IgD-negative memory B cell (primary cell): ENCODE data around the gene OSBPL2. TPM values are rescaled to one million over a fixed set of nuclear protein-coding genes. Genes with fewer than 3 reads are reported as not detected.
A peak's percentile ranks its signal among the peaks of the same experiment; 100 is the strongest.

Source experiments
- H3K27ac Mint-ChIP-seq, 3 donors: one replicate each; pipeline ENCODE4 v1.8.0; 2020 to 2022; ENCODE audit warnings: mild to moderate bottlenecking in 3 of 3, mixed read lengths in 3 of 3, moderate library complexity in 1 of 3
- H3K27me3 Mint-ChIP-seq: one replicate; pipeline ENCODE4 v1.8.0; 2021; ENCODE audit warnings: mixed read lengths
- H3K36me3 Mint-ChIP-seq: one replicate; pipeline ENCODE4 v1.8.0; 2020; ENCODE audit warnings: mild to moderate bottlenecking, mixed read lengths
- H3K4me1 Mint-ChIP-seq, 3 donors: one replicate each; pipeline ENCODE4 v1.8.0; 2020 to 2022; ENCODE audit warnings: mixed read lengths in 3 of 3, mild to moderate bottlenecking in 1 of 3
- H3K4me3 Mint-ChIP-seq, 4 donors: one replicate each; pipeline ENCODE4 v1.8.0; 2020 to 2022; ENCODE audit warnings: mild to moderate bottlenecking in 4 of 4, mixed read lengths in 4 of 4, moderate library complexity in 3 of 4
- H3K9me3 Mint-ChIP-seq, 3 donors: one replicate each; pipeline ENCODE4 v1.8.0; 2020 to 2021; ENCODE audit warnings: mixed read lengths in 3 of 3, mild to moderate bottlenecking in 1 of 3
- polyA plus RNA-seq: library from polyadenylated mRNA; unstranded; fragments of 300-500 nt; fragmentation: Illumina TruSeq; gene quantifications from one replicate; pipeline ENCODE4 v1.2.3, GENCODE V29; 2021

Gene OSBPL2
- polyA plus RNA-seq, 1 donor from 2014 or later = 25.6 TPM

GRCh38 chr20:62232770-62233645 is 5.3 kb upstream of the OSBPL2 start:
- H3K9me3 Mint-ChIP-seq = no peaks in the 10 kb centered on the region
- peaks cover 3 to 5% (median 4%) of the 10 kb centered on the region in 3 donors for H3K4me1 Mint-ChIP-seq
- H3K4me3 Mint-ChIP-seq = peak overlapping the region in 1 of 4 donors; percentile 39
- no peaks in the 10 kb centered on the region for H3K36me3 Mint-ChIP-seq
- H3K27me3 Mint-ChIP-seq = no peaks in the 10 kb centered on the region
- H3K27ac Mint-ChIP-seq = no peak overlapping the region

GRCh38 chr20:62233684-62234083 is 4.6 kb upstream of the OSBPL2 start:
- H3K4me3 Mint-ChIP-seq = no peak overlapping the region
- H3K27ac Mint-ChIP-seq = no peak overlapping the region
- no peaks in the 10 kb centered on the region for H3K9me3 Mint-ChIP-seq
- H3K27me3 Mint-ChIP-seq = no peaks in the 10 kb centered on the region
- peaks cover 5 to 7% (median 6%) of the 10 kb centered on the region in 3 donors for H3K4me1 Mint-ChIP-seq
- H3K36me3 Mint-ChIP-seq = no peaks in the 10 kb centered on the region

DNA sequence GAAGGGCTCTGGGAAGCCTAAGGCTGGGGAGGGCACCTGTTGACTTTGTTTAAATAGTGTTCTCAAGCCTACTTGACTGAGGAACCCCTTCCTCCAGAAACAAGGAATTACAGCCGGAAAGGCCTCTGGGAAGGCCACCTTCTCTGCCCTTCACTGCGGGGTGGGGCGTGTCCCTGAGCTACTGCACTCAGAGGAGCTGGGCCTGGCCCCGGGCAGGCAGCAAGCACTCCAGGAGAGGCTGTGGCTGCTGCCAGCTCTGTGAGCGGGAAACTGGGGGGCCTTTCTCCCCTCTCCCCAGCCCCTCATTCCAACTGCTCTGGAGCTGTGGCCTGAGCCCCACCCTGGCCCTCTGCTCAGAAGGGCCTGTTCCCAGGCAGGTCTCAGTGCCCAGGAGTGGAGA is 4.0 kb upstream of the OSBPL2 start:
- no peak overlapping the region for H3K27ac Mint-ChIP-seq
- H3K4me1 Mint-ChIP-seq = peaks cover 5 to 7% (median 6%) of the 10 kb centered on the region in 3 donors
- no peaks in the 10 kb centered on the region for H3K36me3 Mint-ChIP-seq
- H3K4me3 Mint-ChIP-seq = no peak overlapping the region
- no peaks in the 10 kb centered on the region for H3K9me3 Mint-ChIP-seq
- H3K27me3 Mint-ChIP-seq = no peaks in the 10 kb centered on the region

- peaks cover 6 to 9% (median 9%) of the 10 kb centered on the region in 3 donors for H3K4me1 Mint-ChIP-seq
- H3K9me3 Mint-ChIP-seq = no peaks in the 10 kb centered on the region
- H3K27me3 Mint-ChIP-seq = no peaks in the 10 kb centered on the region
- H3K27ac Mint-ChIP-seq = peak overlapping the region in 2 of 3 donors; percentile 44 to 59
- no peaks in the 10 kb centered on the region for H3K36me3 Mint-ChIP-seq
- no peak overlapping the region for H3K4me3 Mint-ChIP-seq
Measured at GRCh38 chr20:62235001-62235776, 3.1 kb upstream of the OSBPL2 start.

DNA sequence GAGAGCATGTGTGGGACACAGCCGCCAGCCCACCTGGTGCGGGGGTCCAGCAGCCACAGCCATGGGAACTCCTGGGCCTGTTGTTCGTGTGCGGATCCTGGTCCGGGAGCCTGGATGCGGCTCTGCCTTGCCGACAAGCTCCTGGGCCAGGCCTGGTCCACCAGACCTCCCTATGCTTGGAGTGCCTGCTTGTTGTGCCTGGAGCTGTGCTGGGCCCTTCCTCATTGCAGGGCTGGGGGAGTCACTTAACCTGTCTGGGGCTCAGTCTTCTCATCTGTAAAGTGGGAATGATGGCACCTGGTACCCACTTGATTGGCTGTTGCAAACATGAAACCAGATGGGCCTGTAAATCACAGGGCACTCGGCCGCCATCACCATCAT is 2.6 kb upstream of the OSBPL2 start:
- Mint-ChIP-seq H3K4me1 (peaks cover 9 to 15% (median 12%) of the 10 kb centered on the region in 3 donors), H3K36me3 (no peaks in the 10 kb centered on the region), H3K9me3 (no peaks in the 10 kb centered on the region), H3K27ac (no peak overlapping the region), H3K4me3 (peak overlapping the region in 1 of 4 donors; percentile 81), H3K27me3 (no peaks in the 10 kb centered on the region)

GRCh38 chr20:62236200-62236599 is 2.1 kb upstream of the OSBPL2 start:
- Mint-ChIP-seq H3K9me3 (no peaks in the 10 kb centered on the region), H3K4me1 (peaks cover 9 to 18% (median 14%) of the 10 kb centered on the region in 3 donors), H3K27me3 (no peaks in the 10 kb centered on the region), H3K36me3 (no peaks in the 10 kb centered on the region), H3K4me3 (peak overlapping the region in 1 of 4 donors; percentile 81), H3K27ac (no peak overlapping the region)

GRCh38 chr20:62236766-62237513 is 1.4 kb upstream of the OSBPL2 start:
- no peak overlapping the region for H3K27ac Mint-ChIP-seq
- H3K4me1 Mint-ChIP-seq = peaks cover 9 to 25% (median 14%) of the 10 kb centered on the region in 3 donors
- H3K36me3 Mint-ChIP-seq = no peaks in the 10 kb centered on the region
- H3K27me3 Mint-ChIP-seq = no peaks in the 10 kb centered on the region
- H3K9me3 Mint-ChIP-seq = no peaks in the 10 kb centered on the region
- no peak overlapping the region for H3K4me3 Mint-ChIP-seq

GRCh38 chr20:62237514-62237800 is 864 bp upstream of the OSBPL2 start:
- peaks cover 9 to 26% (median 14%) of the 10 kb centered on the region in 3 donors for H3K4me1 Mint-ChIP-seq
- H3K27me3 Mint-ChIP-seq = no peaks in the 10 kb centered on the region
- H3K9me3 Mint-ChIP-seq = no peaks in the 10 kb centered on the region
- H3K27ac Mint-ChIP-seq = peak overlapping the region in 1 of 3 donors; percentile 96
- peak overlapping the region; percentile 78 to 95 (median 88) for H3K4me3 Mint-ChIP-seq
- no peaks in the 10 kb centered on the region for H3K36me3 Mint-ChIP-seq

DNA sequence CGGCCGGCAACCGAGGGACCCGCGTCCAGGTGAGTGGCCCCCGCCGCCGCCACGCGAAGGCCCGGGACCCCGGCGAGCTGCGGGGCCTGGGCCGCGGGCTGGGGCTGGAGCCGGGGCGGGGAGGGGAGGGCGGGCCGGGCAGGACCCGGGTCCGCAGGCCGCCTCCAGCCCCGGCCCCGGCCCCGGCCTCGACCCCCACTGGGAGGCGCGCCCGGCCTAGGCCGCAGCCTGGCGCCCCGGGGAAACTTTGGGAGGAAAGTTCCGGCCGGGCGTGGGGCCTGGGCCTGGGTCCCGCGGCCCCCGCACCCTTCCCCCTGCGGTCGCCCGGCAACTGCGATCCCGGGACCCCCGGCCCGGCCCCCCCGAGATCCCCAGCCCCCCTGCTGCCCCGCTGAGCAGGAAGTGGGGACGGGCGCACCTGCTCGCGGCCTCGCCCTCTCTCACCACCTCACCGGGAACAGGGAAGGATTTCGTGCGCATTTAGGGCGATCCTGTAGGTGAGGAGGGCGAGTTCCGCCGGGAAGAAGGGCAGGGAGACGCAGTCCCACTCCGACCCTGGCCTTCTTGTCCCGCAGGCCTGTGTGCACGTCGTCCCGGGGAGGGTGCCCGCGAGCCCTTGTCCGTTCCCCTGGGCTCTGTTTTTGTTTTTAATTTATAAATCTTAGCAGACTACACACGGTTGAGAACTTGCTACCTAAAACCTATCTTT is 402 bp downstream of the OSBPL2 start:
- Mint-ChIP-seq H3K36me3 (no peaks in the 10 kb centered on the region), H3K4me1 (peaks cover 9 to 28% (median 14%) of the 10 kb centered on the region in 3 donors), H3K9me3 (no peaks in the 10 kb centered on the region), H3K4me3 (peak overlapping the region; percentile 69 to 90 (median 86)), H3K27me3 (no peaks in the 10 kb centered on the region), H3K27ac (peak overlapping the region; percentile 74 to 86 (median 85))

DNA sequence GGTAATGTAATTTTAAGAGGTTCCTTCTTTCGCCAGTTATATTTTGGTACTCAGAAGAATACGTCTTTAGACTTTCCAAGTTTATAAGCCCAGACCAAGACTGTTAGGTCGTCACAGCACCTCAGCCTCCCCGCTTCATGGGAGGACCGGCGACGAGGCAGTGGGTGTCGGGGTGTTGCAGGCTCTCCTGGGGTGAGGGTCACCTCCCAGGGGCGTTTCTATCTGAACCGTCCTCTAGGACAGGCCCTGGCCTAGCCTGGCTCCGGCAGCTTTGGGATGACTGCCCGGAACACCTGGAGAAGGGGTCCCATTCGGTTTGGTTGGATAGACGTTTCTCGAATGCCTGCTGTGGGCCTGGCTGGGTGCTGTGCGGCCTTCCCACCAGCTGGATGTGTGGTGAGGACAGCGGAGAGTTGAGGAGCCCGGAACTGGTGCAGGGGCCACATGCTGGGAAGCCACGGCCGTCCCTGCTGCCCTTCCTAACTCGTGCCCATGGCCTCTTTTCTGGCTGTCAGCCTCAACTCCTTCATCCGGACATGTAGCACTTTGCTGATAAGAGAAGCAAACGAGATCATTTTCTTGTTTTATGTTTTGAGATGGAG is 1.1 kb downstream of the OSBPL2 start:
- no peaks in the 10 kb centered on the region for H3K9me3 Mint-ChIP-seq
- H3K4me1 Mint-ChIP-seq = peaks cover 9 to 28% (median 14%) of the 10 kb centered on the region in 3 donors
- no peaks in the 10 kb centered on the region for H3K27me3 Mint-ChIP-seq
- H3K36me3 Mint-ChIP-seq = no peaks in the 10 kb centered on the region
- peak overlapping the region; percentile 22 to 86 (median 85) for H3K27ac Mint-ChIP-seq
- peak overlapping the region; percentile 69 to 90 (median 86) for H3K4me3 Mint-ChIP-seq

DNA sequence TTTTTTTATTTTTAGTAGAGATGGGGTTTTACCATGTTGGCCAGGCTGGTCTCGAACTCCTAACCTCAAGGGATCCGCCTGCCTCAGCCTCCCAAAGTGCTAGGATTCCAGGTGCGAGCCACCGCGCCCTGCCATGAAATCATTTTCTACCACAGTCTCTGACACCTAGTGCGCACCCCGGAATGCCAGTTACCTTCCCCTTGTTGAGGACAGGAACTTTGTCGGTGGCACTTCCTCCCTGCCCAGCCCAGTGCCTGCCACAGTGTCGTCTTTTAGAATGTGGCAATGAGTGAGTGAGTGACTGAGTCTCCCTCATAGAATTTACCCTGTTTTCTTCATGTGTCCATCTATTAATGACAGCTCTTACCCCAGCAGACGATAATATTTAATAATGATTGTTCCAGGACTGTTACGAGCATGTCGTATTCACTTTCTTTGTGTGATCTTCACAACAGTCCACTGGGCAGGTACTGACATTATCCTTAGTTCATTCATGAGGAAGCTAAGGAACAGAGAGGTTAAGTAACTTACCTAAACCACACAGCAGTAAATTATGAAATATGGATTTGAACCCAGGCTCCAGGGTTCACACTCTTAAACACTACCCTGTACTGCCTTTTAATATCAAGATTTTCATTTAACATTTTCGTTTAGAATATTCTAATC is 1.8 kb downstream of the OSBPL2 start:
- Mint-ChIP-seq H3K4me3 (peak overlapping the region; percentile 0 to 90 (median 61)), H3K9me3 (no peaks in the 10 kb centered on the region), H3K36me3 (no peaks in the 10 kb centered on the region), H3K27ac (peak overlapping the region in 1 of 3 donors; percentile 73), H3K4me1 (peaks cover 9 to 29% (median 14%) of the 10 kb centered on the region in 3 donors), H3K27me3 (no peaks in the 10 kb centered on the region)

DNA sequence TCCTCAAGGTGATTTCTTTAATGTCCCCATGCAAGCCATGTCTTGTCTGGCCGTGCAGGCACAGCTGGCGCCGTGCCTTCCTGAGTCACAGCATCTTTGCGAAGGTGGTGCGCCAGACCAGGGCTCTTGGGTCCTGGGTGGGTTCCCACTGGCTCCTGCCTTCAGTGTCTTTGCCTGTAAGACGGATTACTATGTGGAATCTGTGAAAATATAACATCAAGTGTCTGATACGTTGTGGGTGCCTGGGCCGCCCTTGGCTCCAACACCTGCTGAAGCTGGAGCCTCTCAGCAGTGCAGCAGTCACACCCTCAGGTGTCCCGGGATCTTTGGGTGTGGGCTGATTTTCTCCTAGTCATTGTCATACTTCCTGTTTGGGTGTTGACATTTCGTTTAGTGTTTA is 3.2 kb downstream of the OSBPL2 start:
- Mint-ChIP-seq H3K4me1 (peaks cover 9 to 31% (median 12%) of the 10 kb centered on the region in 3 donors), H3K36me3 (no peaks in the 10 kb centered on the region), H3K9me3 (no peaks in the 10 kb centered on the region), H3K4me3 (peak overlapping the region in 1 of 4 donors; percentile 69), H3K27ac (peak overlapping the region in 2 of 3 donors; percentile 39 to 41), H3K27me3 (no peaks in the 10 kb centered on the region)

GRCh38 chr20:62242176-62242575 is 3.9 kb downstream of the OSBPL2 start:
- H3K27ac Mint-ChIP-seq = peak overlapping the region in 2 of 3 donors; percentile 5 to 41
- H3K9me3 Mint-ChIP-seq = no peaks in the 10 kb centered on the region
- peaks cover 9 to 34% (median 12%) of the 10 kb centered on the region in 3 donors for H3K4me1 Mint-ChIP-seq
- H3K27me3 Mint-ChIP-seq = no peaks in the 10 kb centered on the region
- H3K4me3 Mint-ChIP-seq = peak overlapping the region in 1 of 4 donors; percentile 69
- no peaks in the 10 kb centered on the region for H3K36me3 Mint-ChIP-seq
